ENCODE results near the gene SHISA9.

- TF ChIP-seq, protein P1, sequence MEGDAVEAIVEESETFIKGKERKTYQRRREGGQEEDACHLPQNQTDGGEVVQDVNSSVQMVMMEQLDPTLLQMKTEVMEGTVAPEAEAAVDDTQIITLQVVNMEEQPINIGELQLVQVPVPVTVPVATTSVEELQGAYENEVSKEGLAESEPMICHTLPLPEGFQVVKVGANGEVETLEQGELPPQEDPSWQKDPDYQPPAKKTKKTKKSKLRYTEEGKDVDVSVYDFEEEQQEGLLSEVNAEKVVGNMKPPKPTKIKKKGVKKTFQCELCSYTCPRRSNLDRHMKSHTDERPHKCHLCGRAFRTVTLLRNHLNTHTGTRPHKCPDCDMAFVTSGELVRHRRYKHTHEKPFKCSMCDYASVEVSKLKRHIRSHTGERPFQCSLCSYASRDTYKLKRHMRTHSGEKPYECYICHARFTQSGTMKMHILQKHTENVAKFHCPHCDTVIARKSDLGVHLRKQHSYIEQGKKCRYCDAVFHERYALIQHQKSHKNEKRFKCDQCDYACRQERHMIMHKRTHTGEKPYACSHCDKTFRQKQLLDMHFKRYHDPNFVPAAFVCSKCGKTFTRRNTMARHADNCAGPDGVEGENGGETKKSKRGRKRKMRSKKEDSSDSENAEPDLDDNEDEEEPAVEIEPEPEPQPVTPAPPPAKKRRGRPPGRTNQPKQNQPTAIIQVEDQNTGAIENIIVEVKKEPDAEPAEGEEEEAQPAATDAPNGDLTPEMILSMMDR (IDR thresholded peaks at IDR 0.05 in 4 of 5, conservative IDR thresholded peaks at IDR 0.05 in 1 of 5): no peak
- TF ChIP-seq POLR2A (IDR thresholded peaks at IDR 0.05): no peak
Measured at GRCh38 chr16:13063457-13063856, 162.1 kb downstream of the SHISA9 start.
